HG03196 (cell line): ENCODE results near the gene ARFGEF3.

Experiments
- ATAC-seq: cut with Tn5 transposase; IDR thresholded peaks from one replicate; pipeline ENCODE4 v1.9.1; 2021; ENCODE audit not compliant: unreplicated experiment

Gene ARFGEF3

GRCh38 chr6:138297761-138298298 is 136.1 kb downstream of the ARFGEF3 start:
- no peak for ATAC-seq

GRCh38 chr6:138300469-138300868 is 138.7 kb downstream of the ARFGEF3 start:
- no peak for ATAC-seq

GRCh38 chr6:138302554-138302953 is 140.8 kb downstream of the ARFGEF3 start:
- ATAC-seq = no peak

GRCh38 chr6:138307352-138307751 is 145.6 kb downstream of the ARFGEF3 start:
- ATAC-seq = no peak

GRCh38 chr6:138307816-138308730 is 146.3 kb downstream of the ARFGEF3 start:
- no peak for ATAC-seq

GRCh38 chr6:138308731-138309110 is 147.0 kb downstream of the ARFGEF3 start:
- ATAC-seq = no peak

GRCh38 chr6:138309695-138310094 is 148.0 kb downstream of the ARFGEF3 start:
- no peak for ATAC-seq

- ATAC-seq = no peak
Measured at GRCh38 chr6:138310294-138310693, 148.6 kb downstream of the ARFGEF3 start.

GRCh38 chr6:138310821-138311220 is 149.1 kb downstream of the ARFGEF3 start:
- no peak for ATAC-seq

GRCh38 chr6:138311268-138311667 is 149.5 kb downstream of the ARFGEF3 start:
- no peak for ATAC-seq

- ATAC-seq = no peak
Measured at GRCh38 chr6:138318741-138319375, 157.1 kb downstream of the ARFGEF3 start.

GRCh38 chr6:138321934-138322333 is 160.2 kb downstream of the ARFGEF3 start:
- ATAC-seq = no peak

GRCh38 chr6:138323821-138324220 is 162.1 kb downstream of the ARFGEF3 start:
- no peak for ATAC-seq

GRCh38 chr6:138328210-138328609 is 166.5 kb downstream of the ARFGEF3 start:
- no peak for ATAC-seq

- ATAC-seq = no peak
Measured at GRCh38 chr6:138330763-138331162, 169.0 kb downstream of the ARFGEF3 start.

GRCh38 chr6:138331444-138331843 is 169.7 kb downstream of the ARFGEF3 start:
- no peak for ATAC-seq

GRCh38 chr6:138331984-138332383 is 170.2 kb downstream of the ARFGEF3 start:
- ATAC-seq = no peak

GRCh38 chr6:138334000-138334399 is 172.3 kb downstream of the ARFGEF3 start:
- no peak for ATAC-seq

- ATAC-seq = no peak
Measured at GRCh38 chr6:138334963-138335362, 173.2 kb downstream of the ARFGEF3 start.

- ATAC-seq = no peak
Measured at GRCh38 chr6:138336221-138336620, 174.5 kb downstream of the ARFGEF3 start.

GRCh38 chr6:138337076-138337475 is 175.3 kb downstream of the ARFGEF3 start:
- no peak for ATAC-seq

- ATAC-seq = no peak
Measured at GRCh38 chr6:138339024-138339423, 177.3 kb downstream of the ARFGEF3 start.
